HEK293 (cell line): ENCODE data around the gene TM2D3.

Experiments used
- CTCF ChIA-PET: fragments of 350-600 bp; formaldehyde crosslinking; extraction: SDS; loops from one replicate; lab custom pipeline; 2021; ENCODE audit warnings: antibody characterized with exemption; lab: Yijun Ruan, JAX
- POLR2A ChIA-PET: fragments of 300-600 bp; formaldehyde crosslinking; extraction: SDS; loops from one replicate; lab custom pipeline; 2020; ENCODE audit warnings: antibody characterized with exemption, inconsistent platforms; lab: Yijun Ruan, JAX
- H3K27ac ChIP-seq: fragments of 200-500 bp; sonication (Bioruptor generic); 2 replicates; pipeline ENCODE4 v1.5.1; 2014; ENCODE audit warnings: low read depth, low read length, control low read depth, inconsistent platforms; ENCODE audit errors: extremely low read depth
- H3K36me3 ChIP-seq, 2 experiments: fragments of 200-500 bp in 1 of 2; sonication (Bioruptor generic) in 1 of 2; 1 replicate in 1 of 2; 2 replicates in 1 of 2; pipeline ENCODE4 v1.5.1; 2014 to 2017; ENCODE audit warnings: inconsistent platforms in 2 of 2, low read length in 2 of 2; ENCODE audit not compliant: control insufficient read depth in 2 of 2, insufficient read depth in 1 of 2
- H3K4me1 ChIP-seq: fragments of 200-500 bp; sonication (Bioruptor generic); 2 replicates; pipeline ENCODE4 v1.5.1; 2014; ENCODE audit warnings: mild to moderate bottlenecking, low read length, inconsistent platforms; ENCODE audit not compliant: control insufficient read depth, insufficient read depth
- H3K4me3 ChIP-seq: 2 replicates; pipeline ENCODE4 v1.5.1; 2011; ENCODE audit warnings: low read depth, mild to moderate bottlenecking, control low read depth, low read length, moderate library complexity
- H3K9me3 ChIP-seq: fragments of 200-500 bp; sonication (Bioruptor generic); 2 replicates; pipeline ENCODE4 v1.5.1; 2014; ENCODE audit warnings: low read depth, low read length, inconsistent platforms; ENCODE audit not compliant: control insufficient read depth, insufficient read depth
- HOXC10 ChIP-seq: sonication (generic); formaldehyde crosslinking; IDR thresholded peaks from 2 replicates; pipeline ENCODE4 v1.8.1; 2023; ENCODE audit warnings: mild to moderate bottlenecking, missing genetic modification reagents
- OVOL3 ChIP-seq: fragments of 450-650 bp; formaldehyde crosslinking; IDR thresholded peaks from 2 replicates; pipeline ENCODE4 v1.5.1; 2016; ENCODE audit warnings: missing biosample characterization, missing genetic modification characterization
- PRDM1 ChIP-seq: fragments of 450-650 bp; formaldehyde crosslinking; IDR thresholded peaks from 2 replicates; pipeline ENCODE4; 2016; ENCODE audit warnings: missing biosample characterization, missing genetic modification characterization
- SP2 ChIP-seq: fragments of 450-650 bp; formaldehyde crosslinking; IDR thresholded peaks from 2 replicates; pipeline ENCODE4 v1.5.1; 2016; ENCODE audit warnings: missing biosample characterization, missing genetic modification characterization
- YY1 ChIP-seq: fragments of 450-650 bp; formaldehyde crosslinking; IDR thresholded peaks from 2 replicates; pipeline ENCODE4 v1.5.1; 2018; ENCODE audit warnings: missing biosample characterization, missing genetic modification characterization
- ZBTB17 ChIP-seq: fragments of 450-650 bp; formaldehyde crosslinking; IDR thresholded peaks from 2 replicates; pipeline ENCODE4 v1.5.1; 2016; ENCODE audit warnings: missing biosample characterization, missing genetic modification characterization
- ZBTB20 ChIP-seq: fragments of 450-650 bp; formaldehyde crosslinking; IDR thresholded peaks from 2 replicates; pipeline ENCODE4 v1.5.1; 2016; ENCODE audit warnings: missing biosample characterization, missing genetic modification characterization
- ZFHX2 ChIP-seq: fragments of 450-650 bp; formaldehyde crosslinking; conservative IDR thresholded peaks from 2 replicates; pipeline ENCODE4 v1.5.1; 2016; ENCODE audit warnings: missing biosample characterization, missing genetic modification characterization
- ZFP3 ChIP-seq: fragments of 450-650 bp; formaldehyde crosslinking; IDR thresholded peaks from 2 replicates; pipeline ENCODE4 v1.5.1; 2016; ENCODE audit warnings: low read depth, missing biosample characterization, missing genetic modification characterization
- ZIC2 ChIP-seq: fragments of 450-650 bp; formaldehyde crosslinking; IDR thresholded peaks from 2 replicates; pipeline ENCODE4 v1.5.1; 2016; ENCODE audit warnings: missing biosample characterization, missing genetic modification characterization
- ZNF140 ChIP-seq: fragments of 450-650 bp; formaldehyde crosslinking; IDR thresholded peaks from 2 replicates; pipeline ENCODE4 v1.5.1; 2016; ENCODE audit warnings: missing biosample characterization, missing genetic modification characterization
- ZNF169 ChIP-seq: fragments of 450-650 bp; formaldehyde crosslinking; IDR thresholded peaks from 2 replicates; pipeline ENCODE4 v1.5.1; 2016; ENCODE audit warnings: missing biosample characterization, missing genetic modification characterization
- ZNF221 ChIP-seq: fragments of 450-650 bp; formaldehyde crosslinking; IDR thresholded peaks from 2 replicates; pipeline ENCODE4 v1.5.1; 2017; ENCODE audit warnings: missing biosample characterization, missing genetic modification characterization, borderline replicate concordance
- ZNF239 ChIP-seq: fragments of 450-650 bp; formaldehyde crosslinking; IDR thresholded peaks from 2 replicates; pipeline ENCODE4 v1.5.1; 2016; ENCODE audit warnings: missing biosample characterization, missing genetic modification characterization
- ZNF274 ChIP-seq, 2 experiments: fragments of 200-500 bp in 1 of 2; fragments of 450-650 bp in 1 of 2; sonication (Bioruptor generic) in 1 of 2; formaldehyde crosslinking in 1 of 2; IDR thresholded peaks; 2 replicates each; pipeline versions ENCODE4 v1.5.1 to v1.6.1; 2014 to 2016; ENCODE audit warnings: borderline replicate concordance in 1 of 2, inconsistent platforms in 1 of 2, low read length in 1 of 2, missing biosample characterization in 1 of 2, missing genetic modification characterization in 1 of 2
- ZNF324 ChIP-seq: fragments of 450-650 bp; formaldehyde crosslinking; IDR thresholded peaks from 2 replicates; pipeline ENCODE4 v1.5.1; 2016; ENCODE audit warnings: missing biosample characterization, missing genetic modification characterization
- ZNF335 ChIP-seq: fragments of 450-650 bp; formaldehyde crosslinking; conservative IDR thresholded peaks from 2 replicates; pipeline ENCODE4 v1.5.1; 2016; ENCODE audit warnings: missing biosample characterization, missing genetic modification characterization
- ZNF341 ChIP-seq: fragments of 450-650 bp; formaldehyde crosslinking; IDR thresholded peaks from 2 replicates; pipeline ENCODE4; 2016; ENCODE audit warnings: low read depth, missing biosample characterization, missing genetic modification characterization
- ZNF354C ChIP-seq: fragments of 450-650 bp; formaldehyde crosslinking; IDR thresholded peaks from 2 replicates; pipeline ENCODE4 v1.5.1; 2016; ENCODE audit warnings: missing biosample characterization, missing genetic modification characterization, low read depth, borderline replicate concordance
- ZNF488 ChIP-seq: fragments of 450-650 bp; formaldehyde crosslinking; IDR thresholded peaks from 2 replicates; pipeline ENCODE4 v1.5.1; 2016; ENCODE audit warnings: missing biosample characterization, missing genetic modification characterization
- ZNF518A ChIP-seq: fragments of 450-650 bp; formaldehyde crosslinking; conservative IDR thresholded peaks from 2 replicates; pipeline ENCODE4 v1.5.1; 2016; ENCODE audit warnings: low read depth, missing biosample characterization, missing genetic modification characterization
- ZNF555 ChIP-seq: fragments of 450-650 bp; formaldehyde crosslinking; conservative IDR thresholded peaks from 2 replicates; pipeline ENCODE4 v1.5.1; 2017; ENCODE audit warnings: missing biosample characterization, mild to moderate bottlenecking, missing genetic modification characterization, inconsistent platforms
- ZNF560 ChIP-seq: fragments of 450-650 bp; formaldehyde crosslinking; IDR thresholded peaks from 2 replicates; pipeline ENCODE4 v1.5.1; 2017; ENCODE audit warnings: missing biosample characterization, missing genetic modification characterization, borderline replicate concordance
- ZNF701 ChIP-seq: fragments of 450-650 bp; formaldehyde crosslinking; IDR thresholded peaks from 2 replicates; pipeline ENCODE4 v1.5.1; 2016; ENCODE audit warnings: missing biosample characterization, missing genetic modification characterization
- ZNF707 ChIP-seq: fragments of 450-650 bp; formaldehyde crosslinking; IDR thresholded peaks from 2 replicates; pipeline ENCODE4 v1.5.1; 2016; ENCODE audit warnings: missing biosample characterization, missing genetic modification characterization
- ZNF837 ChIP-seq: fragments of 450-650 bp; formaldehyde crosslinking; IDR thresholded peaks from 2 replicates; pipeline ENCODE4 v1.5.1; 2016; ENCODE audit warnings: missing biosample characterization, missing genetic modification characterization
- TF ChIP-seq, protein P1 (sequence below): fragments of 450-650 bp; formaldehyde crosslinking; IDR thresholded peaks from 2 replicates; pipeline ENCODE4 v1.5.1; 2016; ENCODE audit warnings: missing biosample characterization, missing genetic modification characterization
- TF ChIP-seq, protein P2 (sequence below): fragments of 450-650 bp; formaldehyde crosslinking; IDR thresholded peaks from 2 replicates; pipeline ENCODE4 v1.5.1; 2016; ENCODE audit warnings: missing biosample characterization, missing genetic modification characterization

TM2D3 gene

GRCh38 chr15:101615986-101616848 lies 36.0 kb downstream of the TM2D3 start (continued):
- TF ChIP-seq PRDM1 (tag by site-specific recombination), result peak; percentile 78
- TF ChIP-seq ZNF354C, result no peak
- TF ChIP-seq ZNF239 (tag by site-specific recombination), result no peak
- TF ChIP-seq ZNF555 (tag by site-specific recombination), result no peak
- TF ChIP-seq YY1 (tag by site-specific recombination), result no peak
- TF ChIP-seq ZNF518A (tag by site-specific recombination), result no peak
- no peak for TF ChIP-seq ZNF324 (tag by site-specific recombination)
- TF ChIP-seq ZNF341 (tag by site-specific recombination), result peak; percentile 85
- no peak for TF ChIP-seq ZNF221 (tag by site-specific recombination)
- no peak for TF ChIP-seq ZNF707 (tag by site-specific recombination)
- TF ChIP-seq, protein P1, sequence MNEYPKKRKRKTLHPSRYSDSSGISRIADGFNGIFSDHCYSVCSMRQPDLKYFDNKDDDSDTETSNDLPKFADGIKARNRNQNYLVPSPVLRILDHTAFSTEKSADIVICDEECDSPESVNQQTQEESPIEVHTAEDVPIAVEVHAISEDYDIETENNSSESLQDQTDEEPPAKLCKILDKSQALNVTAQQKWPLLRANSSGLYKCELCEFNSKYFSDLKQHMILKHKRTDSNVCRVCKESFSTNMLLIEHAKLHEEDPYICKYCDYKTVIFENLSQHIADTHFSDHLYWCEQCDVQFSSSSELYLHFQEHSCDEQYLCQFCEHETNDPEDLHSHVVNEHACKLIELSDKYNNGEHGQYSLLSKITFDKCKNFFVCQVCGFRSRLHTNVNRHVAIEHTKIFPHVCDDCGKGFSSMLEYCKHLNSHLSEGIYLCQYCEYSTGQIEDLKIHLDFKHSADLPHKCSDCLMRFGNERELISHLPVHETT (tag by site-specific recombination), result no peak
- TF ChIP-seq ZFP3 (tag by site-specific recombination), result no peak
- peak; percentile 76 for TF ChIP-seq ZBTB17

GRCh38 chr15:101615414-101615985 lies 36.7 kb downstream of the TM2D3 start:
- H3K4me3 ChIP-seq, result no peak overlapping the region
- ChIA-PET CTCF (interaction anchor here (0.8 to 2.2 kb wide), 3 partner anchors 26 to 118 kb away, joined by 3 to 17 read pairs (median 3); no protein-coding TSS in a partner anchor), POLR2A (interaction anchor here (1.1 to 1.4 kb wide), 2 partner anchors 23 to 37 kb away, joined by 3 to 6 read pairs; partner anchors contain the start of gene TM2D3)
- H3K9me3 ChIP-seq, result no peaks in the 10 kb centered on the region
- peaks cover 22% of the 10 kb centered on the region for H3K4me1 ChIP-seq
- peak overlapping the region; percentile 1; the same call in 1 of the 2 replicates for H3K27ac ChIP-seq
- peaks cover 0 to 1% of the 10 kb centered on the region in 2 experiments; a peak in 1 of 3 replicates for H3K36me3 ChIP-seq
- TF ChIP-seq ZNF169, result no peak
- TF ChIP-seq ZIC2 (tag by site-specific recombination), result no peak
- TF ChIP-seq SP2, result no peak
- no peak for TF ChIP-seq ZNF140
- no peak for TF ChIP-seq ZFHX2 (tag by site-specific recombination)
- no peak for TF ChIP-seq ZNF335
- TF ChIP-seq ZNF837, result no peak
- TF ChIP-seq, protein P2, sequence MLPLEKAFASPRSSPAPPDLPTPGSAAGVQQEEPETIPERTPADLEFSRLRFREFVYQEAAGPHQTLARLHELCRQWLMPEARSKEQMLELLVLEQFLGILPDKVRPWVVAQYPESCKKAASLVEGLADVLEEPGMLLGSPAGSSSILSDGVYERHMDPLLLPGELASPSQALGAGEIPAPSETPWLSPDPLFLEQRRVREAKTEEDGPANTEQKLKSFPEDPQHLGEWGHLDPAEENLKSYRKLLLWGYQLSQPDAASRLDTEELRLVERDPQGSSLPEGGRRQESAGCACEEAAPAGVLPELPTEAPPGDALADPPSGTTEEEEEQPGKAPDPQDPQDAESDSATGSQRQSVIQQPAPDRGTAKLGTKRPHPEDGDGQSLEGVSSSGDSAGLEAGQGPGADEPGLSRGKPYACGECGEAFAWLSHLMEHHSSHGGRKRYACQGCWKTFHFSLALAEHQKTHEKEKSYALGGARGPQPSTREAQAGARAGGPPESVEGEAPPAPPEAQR (tag by site-specific recombination), result no peak
- no peak for TF ChIP-seq OVOL3
- TF ChIP-seq ZBTB20, result no peak
- no peak for TF ChIP-seq YY1 (tag by site-specific recombination)
- TF ChIP-seq HOXC10 (CRISPR knock-in tag), result no peak
- no peak for TF ChIP-seq ZNF274 (IDR thresholded peaks at IDR 0.05; ENCODE audit: low read length)
- no peak for TF ChIP-seq ZNF274 (tag by site-specific recombination; IDR thresholded peaks at IDR 0.05; ENCODE audit: borderline replicate concordance)
- TF ChIP-seq ZNF701 (tag by site-specific recombination), result no peak
- no peak for TF ChIP-seq ZNF488 (tag by site-specific recombination)
- TF ChIP-seq ZNF560, result no peak
